ENCODE data around the gene DNAH12. TPM values are rescaled to one million over a fixed set of nuclear protein-coding genes. Genes with fewer than 3 reads are reported as not detected.

DNAH12 gene
- total and polyA plus RNA-seq, 2 donors (not counting 3 experiments of a cell fraction or from before 2014, with no cell fraction given), result 0.06 to 0.20 TPM

Small RNA genes within 50 kb of the gene (small RNA-seq; reads per million reads assigned to genes)
- gene RF00019 (ENCODE audit: insufficient read depth, insufficient read length, low read depth, low replicate concordance), result not detected
- gene RNU6-108P (ENCODE audit: insufficient read depth, insufficient read length, low read depth, low replicate concordance), result not detected
- not detected for gene RNU6-1181P (ENCODE audit: insufficient read depth, insufficient read length, low read depth, low replicate concordance)
- gene RNU6-483P (ENCODE audit: insufficient read depth, insufficient read length, low read depth, low replicate concordance), result not detected

Other genes starting within 250 kb of the DNAH12 start
- 19.0 and 20.4 TPM in 2 replicates for gene PDE12, start 11.9 kb upstream of the DNAH12 start, total RNA-seq
- 12.7 and 12.8 TPM in 2 replicates for gene PDE12, start 11.9 kb upstream of the DNAH12 start, polyA plus RNA-seq
- gene ARF4, start 53.0 kb upstream of the DNAH12 start, total RNA-seq, result 243 and 249 TPM in 2 replicates
- 221 and 239 TPM in 2 replicates for gene ARF4, start 53.0 kb upstream of the DNAH12 start, polyA plus RNA-seq
- gene DENND6A, start 148.7 kb upstream of the DNAH12 start, total RNA-seq, result 25.0 and 31.0 TPM in 2 replicates
- 12.7 and 14.0 TPM in 2 replicates for gene DENND6A, start 148.7 kb upstream of the DNAH12 start, polyA plus RNA-seq
- 45.7 and 54.7 TPM in 2 replicates for gene SLMAP, start 212.0 kb upstream of the DNAH12 start, total RNA-seq
- 9.8 and 11.3 TPM in 2 replicates for gene SLMAP, start 212.0 kb upstream of the DNAH12 start, polyA plus RNA-seq